ENCODE measurements around the gene C16orf90.
"Not testable (repeated sequence)": the region's sequence is repeated elsewhere in the genome, so short reads cannot be mapped to it uniquely, and the experiment has no call there.

C16orf90 gene

DNA sequence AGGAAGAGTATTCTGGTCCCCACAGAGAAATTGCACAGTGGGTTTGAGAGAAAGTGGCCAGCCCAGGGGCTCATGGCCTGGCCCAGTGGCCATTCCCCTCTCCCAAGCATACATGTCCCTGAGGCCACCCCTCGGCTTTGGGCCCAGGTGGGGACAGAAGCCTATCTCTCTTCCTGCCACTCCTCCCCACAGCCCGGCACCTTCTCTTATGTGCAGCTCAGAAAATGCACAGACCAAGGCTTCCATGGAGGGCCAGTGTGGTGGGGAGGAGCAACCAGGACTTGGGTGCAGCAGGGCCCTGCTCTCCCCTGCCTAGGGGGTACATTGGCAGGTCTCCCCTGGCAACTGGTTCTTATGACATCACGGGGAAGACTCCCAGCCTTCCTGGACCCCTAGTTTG, at the start of gene C16orf90:
TSS of gene C16orf90 (minus strand) at position 314 of the 400 bp plus-strand sequence. CDS start at position 246, 68 bp downstream.
- DNase-seq: no peak

DNA sequence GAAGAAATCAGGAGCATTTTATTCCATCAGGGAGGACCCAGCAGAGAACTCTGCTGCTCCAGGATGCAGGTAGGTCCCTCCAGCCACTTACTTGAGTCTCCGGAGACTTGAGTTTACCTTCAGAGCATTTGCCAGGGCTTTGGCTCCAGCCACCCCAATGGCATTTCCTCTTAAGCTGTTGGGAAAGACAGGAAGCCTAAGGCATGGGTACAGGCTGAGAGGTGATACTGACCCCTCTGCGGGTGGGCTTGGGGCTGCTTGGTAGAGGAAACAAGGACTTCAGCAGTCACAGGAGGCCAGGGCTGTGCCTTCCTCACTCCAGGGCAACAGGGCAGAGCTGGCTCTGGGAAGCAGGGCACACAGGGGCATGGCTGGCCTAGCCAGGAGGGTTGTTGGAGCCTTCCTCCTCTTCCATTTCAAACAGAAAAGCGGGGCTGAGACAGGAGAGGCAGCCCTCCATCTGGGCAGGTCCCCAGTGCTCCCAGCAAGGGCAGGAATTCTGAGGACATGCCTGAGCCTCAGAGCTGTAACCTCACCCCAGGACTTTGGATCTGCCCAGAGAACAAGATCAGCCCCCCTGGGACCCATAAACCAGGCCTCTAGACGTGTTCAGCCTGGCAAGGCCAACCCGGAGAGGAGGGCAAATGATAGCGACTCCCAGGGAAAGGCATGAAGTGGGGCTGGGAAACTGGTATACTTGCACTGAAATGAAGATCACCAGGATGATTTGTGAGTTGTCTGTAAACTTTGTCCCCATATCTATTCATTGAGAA, 47.5 kb upstream of the C16orf90 start:
- no peak for DNase-seq

- DNase-seq: no peak
Observed at GRCh38 chr16:3541527-3542155, 46.4 kb upstream of the C16orf90 start.

DNA sequence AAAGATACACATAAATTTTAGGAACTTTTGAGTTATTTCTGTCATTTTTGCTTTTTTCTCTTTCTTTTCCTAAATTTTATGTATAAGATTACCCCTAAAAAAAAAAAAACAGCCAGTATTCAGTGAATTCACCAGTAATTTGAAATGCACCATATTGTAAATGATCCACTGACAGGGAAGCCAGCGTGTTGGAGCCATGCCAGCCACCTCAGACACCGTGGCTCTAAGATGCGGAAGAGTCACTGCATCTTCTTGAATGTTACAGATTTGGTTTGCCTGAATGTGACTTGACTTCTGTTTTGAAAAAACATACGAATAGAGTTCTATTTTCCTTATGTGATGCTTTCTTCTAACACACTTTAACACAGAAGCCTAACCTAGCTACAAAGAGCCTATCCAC, 42.9 kb upstream of the C16orf90 start:
- no peak for DNase-seq

GRCh38 chr16:3536851-3537250, 41.6 kb upstream of the C16orf90 start:
- no peak for DNase-seq

DNA sequence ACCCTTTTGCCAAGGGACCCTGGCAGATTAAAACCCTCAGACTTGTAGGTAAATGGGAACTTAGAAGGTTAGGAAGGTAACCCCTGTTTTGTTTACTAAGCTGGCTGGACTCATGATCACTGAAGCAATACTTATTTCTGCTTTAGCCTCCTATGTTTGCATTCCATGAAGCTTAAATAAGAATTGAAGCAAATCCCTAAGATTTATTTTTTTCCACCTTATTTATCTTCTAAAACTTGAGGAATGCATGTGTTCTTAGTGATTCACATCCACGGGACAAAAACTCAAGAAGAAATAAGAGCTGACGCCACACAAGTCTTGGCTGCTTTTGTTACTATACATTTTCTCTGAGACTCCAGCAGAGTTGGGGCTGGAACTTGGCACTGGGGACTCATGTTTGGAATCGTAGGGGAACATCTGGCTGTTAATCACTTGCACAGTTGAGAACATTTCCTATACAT, 41.0 kb upstream of the C16orf90 start:
- peak; percentile 73 for DNase-seq

GRCh38 chr16:3534126-3534525, 38.8 kb upstream of the C16orf90 start:
- no peak for DNase-seq

- DNase-seq: no peak
Observed at GRCh38 chr16:3532741-3533140, 37.5 kb upstream of the C16orf90 start.

GRCh38 chr16:3530371-3530914, 35.2 kb upstream of the C16orf90 start:
- DNase-seq: no peak

DNA sequence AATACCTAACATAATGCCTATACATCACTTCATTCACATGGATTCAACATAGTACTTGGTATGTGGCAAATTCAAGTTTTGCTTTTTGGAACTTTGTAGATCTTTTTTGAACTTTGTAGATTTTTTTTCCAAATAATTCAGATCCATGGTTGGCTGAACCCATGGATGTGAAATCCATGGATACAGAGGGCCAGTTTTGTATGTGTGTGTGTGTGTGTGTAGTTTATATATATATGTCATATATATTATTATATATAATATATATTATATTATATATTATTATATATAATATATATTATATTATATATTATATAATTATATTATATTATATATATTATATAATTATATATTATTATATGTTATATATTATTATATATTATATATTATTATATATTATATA, 33.9 kb upstream of the C16orf90 start:
- no peak for DNase-seq

DNA sequence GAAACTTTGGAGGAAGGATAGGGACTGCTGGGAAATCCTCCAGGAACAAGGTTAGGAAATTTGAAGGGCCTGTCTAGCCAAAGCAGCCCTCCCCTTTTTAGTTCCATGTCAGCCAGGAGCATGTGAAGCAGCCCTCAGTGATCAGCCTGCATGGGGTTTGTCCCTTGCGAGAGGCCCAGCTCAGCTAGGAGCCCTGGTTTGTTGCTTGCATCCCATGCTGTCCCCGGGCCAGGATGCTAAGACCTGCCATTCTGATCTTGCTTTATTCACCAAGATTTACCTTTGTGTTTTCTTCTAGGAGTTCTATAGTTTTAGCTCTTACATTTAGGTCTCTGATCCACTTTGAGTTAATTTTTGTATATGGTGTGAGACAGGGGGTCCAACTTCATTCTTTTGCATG, 33.1 kb upstream of the C16orf90 start:
- DNase-seq: no peak

DNA sequence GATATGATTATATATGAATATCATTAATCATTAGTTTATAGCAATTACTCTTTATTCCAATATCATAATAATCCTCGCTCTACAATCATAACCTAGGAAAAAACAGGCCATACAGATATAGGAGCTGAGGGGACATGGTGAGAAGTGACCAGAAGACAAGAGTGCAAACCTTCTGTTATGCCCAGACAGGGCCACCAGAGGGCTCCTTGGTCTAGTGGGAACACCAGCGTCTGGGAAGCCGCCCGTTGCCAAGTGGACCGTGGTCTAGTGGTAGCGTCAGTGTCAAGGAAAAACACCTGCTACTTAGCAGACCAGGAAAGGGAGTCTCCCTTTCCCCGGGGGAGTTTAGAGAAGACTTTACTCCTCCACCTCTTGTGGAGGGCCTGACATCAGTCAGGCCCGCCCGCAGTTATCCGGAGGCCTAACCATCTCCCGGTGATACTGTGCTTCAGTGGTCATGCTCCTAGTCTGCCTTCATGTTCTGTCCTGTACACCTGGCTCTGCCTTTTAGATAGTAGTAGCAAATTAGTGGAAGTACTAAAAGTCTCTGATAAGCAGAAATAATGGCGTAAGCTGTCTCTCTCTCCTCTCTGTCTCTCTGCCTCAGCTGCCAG, 32.0 kb upstream of the C16orf90 start:
- DNase-seq: not testable (repeated sequence)

DNA sequence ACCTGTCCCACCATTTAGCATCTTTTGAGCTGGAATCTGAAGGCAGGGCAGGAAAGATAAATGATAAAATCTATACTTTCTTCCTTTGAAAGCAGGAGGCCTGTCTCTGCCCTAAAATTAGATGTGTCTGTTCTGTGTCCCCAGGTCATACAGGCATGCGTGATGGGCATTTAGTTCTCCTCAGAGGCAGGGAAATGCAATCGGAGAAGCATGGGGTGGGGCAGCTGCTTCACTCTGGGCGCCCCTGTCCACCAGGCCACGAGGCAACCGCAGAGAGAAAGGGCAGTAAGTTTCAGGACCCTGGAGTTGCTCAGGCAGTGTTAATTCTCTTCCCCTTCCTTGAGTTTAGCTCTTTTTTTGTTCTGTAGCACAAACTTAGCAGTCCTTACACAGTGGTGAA, 30.7 kb upstream of the C16orf90 start:
- no peak for DNase-seq

DNA sequence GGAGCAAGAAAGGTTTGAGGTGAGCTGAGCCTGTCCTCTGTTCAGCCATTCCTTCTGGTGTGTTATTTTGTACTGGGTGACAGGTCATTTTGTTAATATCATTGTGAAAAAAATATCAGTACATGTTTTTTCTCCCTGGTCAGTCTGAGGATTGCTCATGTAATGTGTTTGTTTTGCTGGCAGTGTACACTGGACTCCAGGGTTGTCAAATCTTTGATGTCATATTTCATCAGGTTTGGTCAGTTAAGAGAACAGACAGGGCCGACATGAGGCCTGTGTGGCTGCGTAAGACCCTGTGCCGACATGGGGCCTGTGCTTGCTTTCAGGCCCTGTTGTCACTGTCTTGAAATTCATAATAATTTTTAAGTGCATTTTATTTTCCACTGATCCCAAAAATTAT, 28.0 kb upstream of the C16orf90 start:
- DNase-seq: no peak

DNA sequence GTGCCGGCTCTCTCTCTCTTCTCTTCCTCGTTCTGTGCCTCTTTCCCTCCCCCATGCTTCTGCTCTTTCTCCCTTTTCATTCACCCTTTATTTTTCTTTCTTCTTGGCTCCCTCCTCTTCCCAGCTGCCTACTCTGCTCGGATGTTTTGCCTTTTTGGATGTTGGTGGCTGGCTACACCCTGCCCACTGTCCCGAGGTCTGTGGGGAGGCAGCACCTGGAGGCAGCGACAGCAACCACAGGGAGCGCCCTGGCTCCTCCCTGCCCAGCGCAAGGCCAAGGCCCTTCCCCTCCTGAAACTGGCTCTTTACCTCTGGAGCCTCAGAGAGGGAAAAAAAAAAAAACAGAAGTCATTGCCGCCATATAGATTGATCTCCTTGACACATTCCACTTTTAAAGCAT, 25.6 kb upstream of the C16orf90 start:
- no peak for DNase-seq

- peak; percentile 76 for DNase-seq
Observed at GRCh38 chr16:3520413-3520812, 25.1 kb upstream of the C16orf90 start.

DNA sequence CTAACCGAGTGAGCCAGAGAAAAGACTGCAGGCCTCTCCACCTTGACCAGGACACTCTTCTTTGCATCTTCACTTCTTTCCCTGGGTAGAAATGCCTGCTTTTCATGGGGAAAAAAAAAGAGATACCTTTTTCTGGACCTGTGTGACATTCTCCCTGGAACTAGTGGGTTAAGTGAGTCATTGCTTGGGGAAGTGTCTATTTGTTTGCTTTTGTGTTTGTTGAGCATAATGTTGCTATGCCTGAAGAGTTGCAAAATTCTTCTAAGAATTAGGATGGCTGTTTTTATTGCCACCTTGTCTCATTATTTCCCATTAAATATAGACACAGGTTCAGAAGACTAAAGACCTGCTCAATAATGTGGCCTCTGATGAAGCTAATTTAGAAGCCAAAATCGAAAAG, 24.3 kb upstream of the C16orf90 start:
- DNase-seq: no peak

- no peak for DNase-seq
Observed at GRCh38 chr16:3518986-3519348, 23.7 kb upstream of the C16orf90 start.

- peak; percentile 10 for DNase-seq
Observed at GRCh38 chr16:3518292-3518985, 23.1 kb upstream of the C16orf90 start.

DNA sequence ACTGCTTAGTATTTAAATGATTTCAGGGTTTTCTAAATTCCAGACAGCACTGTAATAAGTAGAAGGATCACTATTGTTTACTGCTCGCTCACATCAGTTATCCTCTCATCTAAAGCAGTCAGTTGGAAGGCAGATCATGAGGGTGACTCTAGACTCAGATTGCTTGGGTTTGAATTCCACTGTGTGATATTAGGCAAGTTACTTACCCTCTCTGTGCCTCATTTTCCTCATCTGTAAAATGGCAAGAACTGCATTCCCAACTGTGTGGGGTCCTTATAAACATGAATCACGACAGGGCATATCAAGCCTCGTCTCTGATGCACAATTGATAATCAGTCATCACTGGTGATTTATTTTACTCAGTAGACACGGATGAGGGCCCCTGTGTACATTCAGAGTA, 20.6 kb upstream of the C16orf90 start:
- DNase-seq: no peak

DNA sequence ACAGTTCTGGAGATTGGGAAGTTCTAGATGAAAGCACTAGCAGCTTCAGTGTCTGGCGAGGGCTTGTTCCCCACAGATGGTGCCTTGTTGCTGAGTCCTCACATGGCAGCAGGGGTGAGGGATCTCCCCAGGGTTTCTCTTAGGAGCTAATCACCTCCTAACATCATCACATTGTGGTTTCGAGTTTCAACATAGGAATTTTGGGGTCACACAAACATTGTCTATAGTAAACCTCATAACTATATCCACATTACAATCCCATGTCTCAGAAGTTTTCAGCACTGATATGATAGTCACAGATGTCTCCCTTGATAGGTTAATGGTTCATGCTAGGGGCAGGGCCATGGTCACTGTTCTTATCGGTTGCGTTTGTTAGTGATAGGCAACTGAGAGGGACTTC, 19.3 kb upstream of the C16orf90 start:
- no peak for DNase-seq

DNA sequence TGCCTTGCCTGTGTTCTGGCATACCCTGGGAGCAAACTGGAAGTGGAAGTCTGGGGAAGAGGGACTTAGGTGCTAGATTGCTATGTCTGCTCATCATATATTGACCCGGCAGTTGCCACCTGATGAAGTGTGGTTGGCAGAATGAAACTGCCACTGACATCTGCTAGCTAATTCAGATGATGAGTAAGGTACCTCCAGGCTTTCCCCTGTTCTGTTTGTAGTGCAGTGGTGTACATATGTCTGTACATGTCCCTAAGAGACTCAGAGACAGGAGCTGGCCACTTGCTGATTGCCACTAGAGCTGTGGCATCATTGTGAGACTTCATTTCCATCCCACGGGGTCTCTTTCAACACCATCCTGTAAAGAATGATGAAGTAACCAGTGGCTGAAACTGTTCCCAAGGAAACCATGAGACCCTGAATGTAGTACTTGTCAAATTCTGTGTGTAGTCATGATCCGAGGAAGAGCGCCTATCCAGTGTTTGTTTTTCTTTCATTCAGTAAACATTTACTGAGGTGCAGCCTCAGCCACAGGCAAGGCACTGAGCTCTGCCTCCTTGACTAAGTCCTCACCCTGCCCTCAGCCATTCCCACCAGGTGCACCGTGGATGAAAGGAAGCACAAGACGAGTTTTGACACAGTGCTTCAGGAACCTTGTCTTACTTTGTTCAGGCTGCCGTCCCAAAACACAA, 18.7 kb upstream of the C16orf90 start:
- no peak for DNase-seq

Measured in eye (tissue), 1 donor.